CD4-positive, alpha-beta memory T cell (primary cell): ENCODE measurements around the gene OPA1. TPM values are rescaled to one million over a fixed set of nuclear protein-coding genes. Genes with fewer than 3 reads are reported as not detected.
A peak's percentile ranks its signal among the peaks of the same experiment; 100 is the strongest.

Experiments
- CTCF ChIA-PET: fragments of 350-600 bp; sonication (Branson Sonifier 250); formaldehyde crosslinking; loops from one replicate; lab custom pipeline; 2021; ENCODE audit warnings: inconsistent platforms; ENCODE audit not compliant: partially characterized antibody; lab: Charles Lee
- POLR2A ChIA-PET: fragments of 350-600 bp; sonication (Branson Sonifier 250); formaldehyde crosslinking; loops from one replicate; lab custom pipeline; 2021; ENCODE audit not compliant: partially characterized antibody; lab: Charles Lee
- DNase-seq, 5 donors: peaks; one replicate each; pipeline versions ENCODE4 v3.0.0 to v3.0.0-alpha.2; 2020 to 2022; ENCODE audit warnings: mixed read lengths in 1 of 5
- H3K27ac ChIP-seq: one replicate; pipeline ENCODE4 v1.7.0; 2013; ENCODE audit warnings: low read depth, low read length
- H3K27me3 ChIP-seq: 2 replicates; pipeline ENCODE4 v1.7.0; 2013; ENCODE audit warnings: mild to moderate bottlenecking, low read length, moderate library complexity; ENCODE audit not compliant: insufficient read depth
- H3K36me3 ChIP-seq: 2 replicates; pipeline ENCODE4 v1.7.0; 2013; ENCODE audit warnings: mild to moderate bottlenecking, low read length, moderate library complexity; ENCODE audit not compliant: insufficient read depth
- H3K4me1 ChIP-seq: 2 replicates; pipeline ENCODE4 v1.7.0; 2013; ENCODE audit warnings: mild to moderate bottlenecking, low read length, moderate library complexity; ENCODE audit not compliant: insufficient read depth
- H3K4me3 ChIP-seq, 2 donors: one replicate each; pipeline ENCODE4 v1.7.0; 2013; ENCODE audit warnings: low read length in 2 of 2, mild to moderate bottlenecking in 1 of 2
- H3K9me3 ChIP-seq, 2 donors: one replicate each; pipeline ENCODE4 v1.7.0; 2013; ENCODE audit warnings: low read length in 2 of 2, control low read depth in 1 of 2; ENCODE audit not compliant: control insufficient read depth in 1 of 2
- H3K27ac Mint-ChIP-seq, 7 donors: one replicate each; pipeline ENCODE4 v1.8.0; 2020 to 2021; ENCODE audit warnings: mixed read lengths in 7 of 7, mild to moderate bottlenecking in 6 of 7, inconsistent platforms in 3 of 7, moderate library complexity in 3 of 7
- H3K27me3 Mint-ChIP-seq, 2 donors: one replicate each; pipeline ENCODE4 v1.8.0; 2020 to 2021; ENCODE audit warnings: mixed read lengths in 2 of 2
- H3K36me3 Mint-ChIP-seq, 2 donors: one replicate each; pipeline ENCODE4 v1.8.0; 2020 to 2021; ENCODE audit warnings: mixed read lengths in 2 of 2, inconsistent platforms in 1 of 2, mild to moderate bottlenecking in 1 of 2
- H3K4me1 Mint-ChIP-seq, 4 donors: one replicate each; pipeline ENCODE4 v1.8.0; 2020 to 2021; ENCODE audit warnings: mixed read lengths in 4 of 4, mild to moderate bottlenecking in 1 of 4
- H3K4me3 Mint-ChIP-seq, 8 donors: one replicate each; pipeline ENCODE4 v1.8.0; 2020 to 2021; ENCODE audit warnings: mixed read lengths in 8 of 8, mild to moderate bottlenecking in 7 of 8, moderate library complexity in 6 of 8, inconsistent platforms in 3 of 8
- H3K9me3 Mint-ChIP-seq, 8 donors: one replicate each; pipeline ENCODE4 v1.8.0; 2020 to 2021; ENCODE audit warnings: mixed read lengths in 8 of 8, mild to moderate bottlenecking in 5 of 8, inconsistent platforms in 3 of 8, moderate library complexity in 1 of 8
- intact Hi-C: fragments of 100-400 bp; cut with micrococcal nuclease; formaldehyde crosslinking; loops from one replicate; pipeline ENCODE4 v1.15.1; 2023
- polyA plus RNA-seq, 2 donors: library from polyadenylated mRNA; unstranded; fragments of 300-500 nt; fragmentation: Illumina TruSeq; gene quantifications; one replicate each; pipeline ENCODE4 v1.2.3, GENCODE V29; 2021
- total RNA-seq, 2 experiments: library from RNA; stranded (reverse); gene quantifications; one replicate each; pipeline ENCODE4 v1.2.3, GENCODE V29; 2021

OPA1 gene
- total and polyA plus RNA-seq, 4 experiments from 2014 or later, result 19.8 to 59.8 (median 39.9) TPM

DNA sequence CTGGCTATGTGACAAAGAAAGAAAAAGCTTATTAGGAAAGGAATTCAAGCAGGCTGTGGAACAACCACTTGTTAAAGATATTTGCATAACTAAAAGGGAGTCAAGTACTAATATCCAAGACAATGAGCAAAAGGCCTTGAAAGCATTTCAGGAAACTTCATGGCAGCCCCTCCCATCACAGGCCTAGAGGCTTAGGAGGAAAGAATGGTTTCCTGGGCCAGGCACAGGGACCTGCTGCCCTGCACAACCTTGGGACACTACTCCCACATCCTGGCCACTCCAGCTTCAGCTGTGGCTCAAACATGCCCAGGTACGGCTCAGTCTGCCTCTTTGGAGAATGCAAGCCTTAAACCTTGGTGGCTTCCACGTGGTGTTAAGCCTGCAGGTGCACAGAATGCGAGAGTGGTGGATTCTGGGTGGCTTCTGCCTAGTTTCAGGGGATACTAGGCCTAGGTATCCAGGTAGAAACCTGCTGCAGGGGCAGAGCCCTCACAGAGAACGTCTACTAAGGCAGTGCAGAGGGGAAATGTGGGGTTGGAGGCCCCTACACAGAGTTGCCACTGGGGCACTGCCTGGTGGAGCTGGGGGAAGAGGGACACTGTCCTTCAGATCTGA is 121.6 kb downstream of the OPA1 start:
- CTCF ChIA-PET, result no interaction called here
- peaks cover 0 to 3% of the 10 kb centered on the region in 2 donors for H3K27me3 Mint-ChIP-seq
- no peak for DNase-seq
- no peak overlapping the region for H3K4me3 Mint-ChIP-seq
- Histone ChIP-seq H3K36me3 (no peaks in the 10 kb centered on the region), H3K27me3 (no peaks in the 10 kb centered on the region), H3K9me3 (peaks cover 0 to 6% of the 10 kb centered on the region in 2 donors), H3K4me1 (no peaks in the 10 kb centered on the region), H3K4me3 (no peak overlapping the region), H3K27ac (no peak overlapping the region)
- peaks cover 0 to 17% (median 1%) of the 10 kb centered on the region in 4 donors for H3K4me1 Mint-ChIP-seq
- POLR2A ChIA-PET, result no interaction called here
- intact Hi-C loops, result no loop called here
- H3K36me3 Mint-ChIP-seq, result peaks cover 7 to 13% of the 10 kb centered on the region in 2 donors
- H3K9me3 Mint-ChIP-seq, result peaks cover 0 to 25% (median 18%) of the 10 kb centered on the region in 8 donors
- peak overlapping the region in 1 of 7 donors; percentile 53 for H3K27ac Mint-ChIP-seq

DNA sequence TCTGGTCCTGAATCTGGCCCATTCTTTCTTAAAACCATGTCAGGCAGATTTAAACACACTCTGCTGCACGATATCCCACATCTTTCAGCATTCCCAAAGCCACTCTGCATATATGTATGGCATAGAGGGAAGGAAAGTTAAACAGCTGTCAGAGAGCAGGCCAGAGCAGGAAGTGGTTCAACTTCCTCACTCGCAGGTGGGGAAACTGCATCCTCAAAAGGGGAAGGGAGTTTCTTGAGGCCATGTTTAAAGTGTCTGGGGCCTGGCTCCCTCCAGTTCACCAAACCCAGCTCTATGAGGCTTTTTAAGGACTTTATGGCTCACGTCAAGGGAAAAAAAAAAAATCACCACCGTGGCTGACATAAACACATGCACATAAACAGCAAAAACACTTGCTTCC is 123.1 kb downstream of the OPA1 start:
- Mint-ChIP-seq H3K27me3 (peaks cover 0 to 3% of the 10 kb centered on the region in 2 donors), H3K4me3 (no peak overlapping the region), H3K27ac (no peak overlapping the region), H3K9me3 (peaks cover 0 to 25% (median 18%) of the 10 kb centered on the region in 8 donors), H3K4me1 (peaks cover 0 to 17% (median 1%) of the 10 kb centered on the region in 4 donors), H3K36me3 (peaks cover 7 to 13% of the 10 kb centered on the region in 2 donors)
- Histone ChIP-seq H3K36me3 (no peaks in the 10 kb centered on the region), H3K9me3 (peaks cover 0 to 6% of the 10 kb centered on the region in 2 donors), H3K4me1 (no peaks in the 10 kb centered on the region), H3K27ac (no peak overlapping the region), H3K27me3 (no peaks in the 10 kb centered on the region), H3K4me3 (no peak overlapping the region)
- no peak for DNase-seq
- CTCF ChIA-PET, result no interaction called here
- intact Hi-C loops, result no loop called here
- POLR2A ChIA-PET, result no interaction called here

GRCh38 chr3:193719735-193720134 is 126.7 kb downstream of the OPA1 start:
- Mint-ChIP-seq H3K36me3 (peaks cover 0 to 7% of the 10 kb centered on the region in 2 donors), H3K4me3 (no peak overlapping the region), H3K27me3 (peaks cover 2 to 10% of the 10 kb centered on the region in 2 donors), H3K27ac (peak overlapping the region in 1 of 7 donors; percentile 41), H3K4me1 (peaks cover 0 to 17% (median 1%) of the 10 kb centered on the region in 4 donors), H3K9me3 (peaks cover 0 to 15% (median 8%) of the 10 kb centered on the region in 8 donors)
- H3K27me3 ChIP-seq, result no peaks in the 10 kb centered on the region
- H3K36me3 ChIP-seq, result no peaks in the 10 kb centered on the region
- H3K27ac ChIP-seq, result no peak overlapping the region
- H3K9me3 ChIP-seq, result peaks cover 0 to 2% of the 10 kb centered on the region in 2 donors
- H3K4me1 ChIP-seq, result no peaks in the 10 kb centered on the region
- ChIA-PET POLR2A (no interaction called here), CTCF (no interaction called here)
- H3K4me3 ChIP-seq, result no peak overlapping the region
- intact Hi-C loops, result no loop called here
- DNase-seq, result no peak

- H3K36me3 Mint-ChIP-seq, result peaks cover 0 to 7% of the 10 kb centered on the region in 2 donors
- ChIA-PET POLR2A (no interaction called here), CTCF (no interaction called here)
- Histone ChIP-seq H3K27ac (no peak overlapping the region), H3K4me1 (no peaks in the 10 kb centered on the region), H3K4me3 (no peak overlapping the region), H3K36me3 (no peaks in the 10 kb centered on the region), H3K27me3 (no peaks in the 10 kb centered on the region), H3K9me3 (no peaks in the 10 kb centered on the region)
- intact Hi-C loops, result no loop called here
- no peak overlapping the region for H3K4me3 Mint-ChIP-seq
- peaks cover 0 to 17% (median 1%) of the 10 kb centered on the region in 4 donors for H3K4me1 Mint-ChIP-seq
- peaks cover 2 to 10% of the 10 kb centered on the region in 2 donors for H3K27me3 Mint-ChIP-seq
- H3K27ac Mint-ChIP-seq, result no peak overlapping the region
- no peak for DNase-seq
- peaks cover 0 to 14% (median 8%) of the 10 kb centered on the region in 8 donors for H3K9me3 Mint-ChIP-seq
These were observed 127.2 kb downstream of the OPA1 start for GRCh38 chr3:193720169-193720568.

GRCh38 chr3:193722566-193722965 is 129.6 kb downstream of the OPA1 start:
- no peaks in the 10 kb centered on the region for H3K4me1 ChIP-seq
- Mint-ChIP-seq H3K27ac (no peak overlapping the region), H3K36me3 (no peaks in the 10 kb centered on the region), H3K27me3 (peaks cover 2 to 10% of the 10 kb centered on the region in 2 donors), H3K4me1 (no peaks in the 10 kb centered on the region), H3K4me3 (no peak overlapping the region), H3K9me3 (peaks cover 0 to 3% (median 0%) of the 10 kb centered on the region in 8 donors)
- no peaks in the 10 kb centered on the region for H3K27me3 ChIP-seq
- no peak overlapping the region for H3K4me3 ChIP-seq
- ChIA-PET CTCF (no interaction called here), POLR2A (no interaction called here)
- no peak overlapping the region for H3K27ac ChIP-seq
- H3K36me3 ChIP-seq, result no peaks in the 10 kb centered on the region
- intact Hi-C loops, result no loop called here
- no peak for DNase-seq
- no peaks in the 10 kb centered on the region for H3K9me3 ChIP-seq

GRCh38 chr3:193727089-193727488 is 134.1 kb downstream of the OPA1 start:
- no peak overlapping the region for H3K4me3 ChIP-seq
- H3K9me3 Mint-ChIP-seq, result no peaks in the 10 kb centered on the region
- ChIA-PET CTCF (no interaction called here), POLR2A (no interaction called here)
- no peaks in the 10 kb centered on the region for H3K4me1 Mint-ChIP-seq
- H3K27me3 Mint-ChIP-seq, result peaks cover 7 to 10% of the 10 kb centered on the region in 2 donors
- H3K4me3 Mint-ChIP-seq, result no peak overlapping the region
- H3K36me3 ChIP-seq, result no peaks in the 10 kb centered on the region
- H3K4me1 ChIP-seq, result no peaks in the 10 kb centered on the region
- no peaks in the 10 kb centered on the region for H3K9me3 ChIP-seq
- intact Hi-C loops, result no loop called here
- no peaks in the 10 kb centered on the region for H3K27me3 ChIP-seq
- H3K36me3 Mint-ChIP-seq, result no peaks in the 10 kb centered on the region
- DNase-seq, result no peak
- no peak overlapping the region for H3K27ac Mint-ChIP-seq
- no peak overlapping the region for H3K27ac ChIP-seq

DNA sequence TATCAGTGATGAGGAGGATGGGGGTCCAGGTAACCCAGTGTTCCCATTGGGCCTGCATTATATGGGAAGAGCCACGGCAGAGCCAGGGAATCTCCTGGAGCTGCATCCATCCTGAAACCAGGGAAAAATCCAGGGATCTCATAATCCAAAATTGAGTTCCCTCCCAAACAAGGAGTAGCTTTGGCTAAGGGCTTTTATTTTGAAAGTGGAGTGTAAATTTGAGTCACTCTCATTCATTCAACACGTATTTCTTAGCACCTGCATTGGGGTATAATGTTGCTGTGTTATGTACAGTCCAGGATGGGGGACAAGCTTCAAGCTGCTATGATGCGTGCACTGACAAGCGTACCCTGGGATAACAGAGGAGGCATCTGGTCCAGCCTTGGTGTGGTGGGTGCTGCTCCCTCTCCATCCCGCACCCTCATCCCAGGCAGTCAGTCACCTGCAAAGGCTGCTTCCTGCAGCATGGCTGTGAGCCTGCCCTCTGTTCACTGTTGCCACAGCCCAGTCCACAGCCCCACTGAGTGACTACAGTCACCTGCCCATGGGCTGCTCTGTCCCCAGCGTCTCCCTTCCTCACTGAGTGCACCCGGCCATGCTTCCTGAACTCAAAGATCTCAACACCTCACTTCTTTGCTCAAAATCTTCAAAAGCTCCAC is 135.6 kb downstream of the OPA1 start:
- no peaks in the 10 kb centered on the region for H3K36me3 ChIP-seq
- no peak overlapping the region for H3K4me3 ChIP-seq
- no peak for DNase-seq
- Mint-ChIP-seq H3K9me3 (no peaks in the 10 kb centered on the region), H3K4me3 (no peak overlapping the region), H3K27ac (no peak overlapping the region), H3K36me3 (no peaks in the 10 kb centered on the region), H3K27me3 (peaks cover 4 to 8% of the 10 kb centered on the region in 2 donors), H3K4me1 (no peaks in the 10 kb centered on the region)
- no peaks in the 10 kb centered on the region for H3K27me3 ChIP-seq
- ChIA-PET POLR2A (no interaction called here), CTCF (no interaction called here)
- no peaks in the 10 kb centered on the region for H3K4me1 ChIP-seq
- H3K9me3 ChIP-seq, result no peaks in the 10 kb centered on the region
- intact Hi-C loops, result no loop called here
- no peak overlapping the region for H3K27ac ChIP-seq
